ENCODE data around the gene TLCD1. TPM values are rescaled to one million over a fixed set of nuclear protein-coding genes. Genes with fewer than 3 reads are reported as not detected.

TLCD1 gene, protein sequence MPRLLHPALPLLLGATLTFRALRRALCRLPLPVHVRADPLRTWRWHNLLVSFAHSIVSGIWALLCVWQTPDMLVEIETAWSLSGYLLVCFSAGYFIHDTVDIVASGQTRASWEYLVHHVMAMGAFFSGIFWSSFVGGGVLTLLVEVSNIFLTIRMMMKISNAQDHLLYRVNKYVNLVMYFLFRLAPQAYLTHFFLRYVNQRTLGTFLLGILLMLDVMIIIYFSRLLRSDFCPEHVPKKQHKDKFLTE
- polyA plus RNA-seq (ENCODE audit: insufficient read length in 4 of 4): 10 to 100 TPM; 14.3 to 20.1 (median 17.9) TPM

- no peak for DNase-seq (ENCODE audit: low read depth in 4 of 4, low spot score in 2 of 4)
These were observed at the start of gene TLCD1 for GRCh38 chr17:28726226-28726626. TSS of gene TLCD1 (minus strand) at chr17:28726233. CDS start at chr17:28726097, 136 bp downstream.

DNA sequence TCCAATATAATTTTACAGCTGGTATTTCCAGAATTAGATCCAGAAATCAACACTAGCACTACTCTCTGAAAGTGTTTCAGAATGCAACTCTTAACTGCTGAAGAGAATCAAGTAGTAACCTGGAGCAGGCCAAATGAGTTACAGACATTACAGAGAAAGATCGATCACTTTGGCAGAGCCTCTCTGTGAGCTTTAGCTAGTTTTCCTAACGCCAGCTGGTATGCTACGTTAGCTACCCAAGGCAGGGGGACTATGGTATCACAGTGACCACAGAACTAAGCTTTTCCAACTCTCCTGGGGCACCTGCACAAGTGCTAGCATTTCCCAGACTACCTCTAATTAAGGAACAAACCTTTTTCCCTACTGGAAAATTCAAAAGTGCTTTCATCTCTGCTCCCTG is 48.2 kb upstream of the TLCD1 start:
- no peak for DNase-seq (ENCODE audit: low read depth in 4 of 4, low spot score in 2 of 4)

DNA sequence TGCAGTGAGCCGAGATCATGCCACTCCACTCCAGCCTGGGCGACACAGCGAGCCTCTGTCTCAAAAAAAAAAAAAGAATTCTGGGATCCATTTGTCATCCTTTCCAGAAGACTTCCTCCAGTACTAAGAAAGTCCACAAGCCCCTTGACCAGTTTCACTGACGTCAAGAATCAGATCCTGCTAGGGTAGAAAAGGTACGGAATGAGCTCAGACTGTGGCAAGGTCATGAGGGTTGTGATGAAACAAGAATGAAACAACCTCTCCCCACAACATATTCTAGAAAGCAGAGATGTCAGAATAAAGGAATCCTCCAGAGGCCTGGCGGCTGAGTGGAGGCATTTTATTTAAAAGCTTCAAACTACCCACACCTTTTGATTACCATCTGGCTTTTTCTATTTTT is 47.7 kb upstream of the TLCD1 start:
- no peak for DNase-seq (ENCODE audit: low read depth in 4 of 4, low spot score in 2 of 4)

GRCh38 chr17:28765038-28765437 is 39.0 kb upstream of the TLCD1 start:
- no peak for DNase-seq (ENCODE audit: low read depth in 4 of 4, low spot score in 2 of 4)

DNA sequence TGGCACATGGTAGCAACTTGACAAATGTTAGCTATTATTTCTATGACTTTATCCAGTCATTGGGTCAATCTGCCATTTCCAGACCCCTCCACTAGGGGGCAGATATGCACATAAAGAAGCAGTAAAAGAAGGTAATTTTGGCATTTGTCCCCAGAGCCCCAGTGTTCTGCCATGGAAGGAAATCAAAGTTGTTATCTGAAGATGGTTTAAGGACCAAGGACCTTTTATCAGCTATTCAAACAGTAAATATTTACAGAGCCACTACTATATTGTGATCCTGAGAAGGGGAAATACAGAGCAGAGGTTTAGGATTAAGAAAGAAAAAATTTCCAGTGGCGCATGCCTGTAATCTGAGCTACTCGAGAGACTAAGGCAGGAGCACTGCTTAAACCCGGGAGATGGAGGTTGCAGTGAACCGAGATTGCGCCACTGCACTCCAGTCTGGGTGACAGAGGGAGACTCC is 37.8 kb upstream of the TLCD1 start:
- peak in 1 of 4 donors; percentile 40 for DNase-seq (ENCODE audit: low read depth in 4 of 4, low spot score in 2 of 4)

DNA sequence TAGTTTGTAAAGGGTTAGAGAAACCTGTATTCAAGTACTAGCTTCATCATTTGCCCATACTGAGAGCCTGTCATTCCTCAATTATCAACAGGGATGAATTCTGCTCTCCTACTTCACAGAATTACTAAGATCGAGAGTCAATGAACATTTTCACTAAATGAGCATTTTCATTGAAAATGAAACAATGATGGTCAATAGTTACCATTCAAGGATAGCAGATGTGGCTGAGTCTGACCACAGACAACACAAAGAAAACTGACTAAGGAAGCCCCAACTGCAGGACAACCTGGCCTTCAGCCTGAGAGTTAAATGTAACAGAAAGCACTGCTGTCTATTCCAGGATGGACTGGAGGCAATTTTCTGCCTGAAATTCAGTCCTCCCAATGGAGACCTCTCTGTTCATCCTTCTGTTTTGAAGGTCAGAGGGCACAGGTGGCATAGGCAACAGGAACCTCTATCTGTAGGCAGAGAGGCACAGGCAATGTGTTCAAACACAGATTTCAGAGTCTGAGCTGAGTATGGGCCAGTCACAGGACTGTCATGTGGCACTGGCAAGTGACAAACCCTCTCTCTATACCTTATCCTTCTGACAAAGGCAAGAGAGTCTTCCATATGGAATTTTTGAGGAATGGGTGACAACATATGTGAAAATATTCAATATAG is 37.2 kb upstream of the TLCD1 start:
- no peak for DNase-seq (ENCODE audit: low read depth in 4 of 4, low spot score in 2 of 4)

GRCh38 chr17:28760601-28761562 is 34.8 kb upstream of the TLCD1 start:
- DNase-seq (ENCODE audit: low read depth in 4 of 4, low spot score in 2 of 4): no peak

GRCh38 chr17:28759256-28759865 is 33.3 kb upstream of the TLCD1 start:
- DNase-seq (ENCODE audit: low read depth in 4 of 4, low spot score in 2 of 4): no peak

- no peak for DNase-seq (ENCODE audit: low read depth in 4 of 4, low spot score in 2 of 4)
These were observed 32.5 kb upstream of the TLCD1 start for GRCh38 chr17:28758411-28759121.

DNA sequence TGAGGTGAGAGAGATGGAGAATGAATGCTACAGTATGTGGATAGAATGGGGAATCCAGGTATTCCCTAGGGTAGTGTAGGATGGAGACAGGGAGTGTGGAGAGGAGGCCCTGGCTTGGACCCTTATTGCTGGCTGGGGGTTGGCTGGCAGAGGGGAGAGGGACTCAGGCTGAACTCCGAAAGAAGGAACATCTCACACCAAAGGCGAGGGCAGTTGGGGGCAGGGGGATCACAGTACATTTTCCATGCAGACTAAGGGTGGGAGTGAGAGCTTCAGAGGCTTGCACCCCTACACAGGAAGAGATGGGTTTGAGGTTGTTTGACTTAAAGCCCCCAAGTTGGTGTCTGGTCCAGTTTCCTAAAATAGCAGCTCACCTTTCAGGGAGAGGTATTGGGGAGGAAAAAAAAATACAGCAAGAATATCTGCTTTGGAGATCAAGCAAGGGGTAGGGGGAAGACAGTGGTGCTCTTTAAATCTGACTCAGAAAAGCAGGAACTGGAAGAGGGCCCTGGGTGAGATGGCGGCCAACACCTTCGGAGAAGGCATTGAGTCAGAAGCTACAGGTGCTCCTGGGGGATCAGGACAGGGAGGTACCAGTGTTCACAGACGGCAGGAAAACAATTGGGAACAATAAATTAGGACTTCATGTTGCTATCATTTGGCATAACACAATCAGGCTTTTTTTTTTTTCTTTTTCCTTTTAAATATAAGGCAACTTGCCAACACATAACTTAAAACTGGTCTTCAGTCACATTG is 30.2 kb upstream of the TLCD1 start:
- DNase-seq (ENCODE audit: low read depth in 4 of 4, low spot score in 2 of 4): no peak

- DNase-seq (ENCODE audit: low read depth in 4 of 4, low spot score in 2 of 4): no peak
These were observed 29.5 kb upstream of the TLCD1 start for GRCh38 chr17:28755486-28755885.

DNA sequence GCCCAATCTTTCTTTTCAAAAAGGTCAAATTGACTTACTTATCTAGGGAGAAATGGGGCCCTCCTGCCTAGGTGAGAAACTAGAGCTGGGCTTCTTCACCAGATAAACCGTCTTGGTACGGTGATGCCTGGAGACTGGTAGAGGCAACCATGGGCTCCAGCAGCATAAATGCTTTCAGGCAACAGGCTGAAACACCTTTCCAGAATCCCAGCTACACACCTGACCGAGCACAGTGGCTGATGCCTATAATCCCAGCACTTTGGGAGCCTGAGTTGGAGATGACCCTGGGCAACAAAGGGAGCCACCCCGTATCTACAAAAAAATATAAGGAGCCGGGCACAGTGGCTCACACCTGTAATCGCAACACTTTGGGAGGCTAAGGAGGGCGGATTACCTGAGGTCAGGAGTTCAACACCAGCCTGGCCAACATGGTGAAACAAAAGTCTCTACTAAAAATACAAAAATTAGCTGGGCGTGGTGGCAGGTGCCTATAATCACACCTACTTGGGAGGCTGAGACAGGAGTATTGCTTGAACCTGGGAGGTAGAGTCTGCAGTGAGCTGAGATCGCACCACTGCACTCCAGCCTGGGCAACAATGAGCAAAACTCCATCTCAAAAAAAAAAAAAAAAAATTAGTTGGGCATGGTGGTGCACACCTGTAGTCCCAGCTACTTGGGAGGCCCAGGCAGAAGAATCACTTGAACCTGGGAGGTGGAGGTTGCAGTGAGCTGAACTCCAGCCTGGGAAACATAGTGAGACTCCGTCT is 25.8 kb upstream of the TLCD1 start:
- no peak for DNase-seq (ENCODE audit: low read depth in 4 of 4, low spot score in 2 of 4)

- DNase-seq (ENCODE audit: low read depth in 4 of 4, low spot score in 2 of 4): peak in 3 of 4 donors; percentile 63 to 89 (median 78)
These were observed 24.4 kb upstream of the TLCD1 start for GRCh38 chr17:28750178-28751047.

GRCh38 chr17:28749516-28750177 is 23.6 kb upstream of the TLCD1 start:
- no peak for DNase-seq (ENCODE audit: low read depth in 4 of 4, low spot score in 2 of 4)

GRCh38 chr17:28748852-28749515 is 23.0 kb upstream of the TLCD1 start:
- no peak for DNase-seq (ENCODE audit: low read depth in 4 of 4, low spot score in 2 of 4)

Data from left renal cortex interstitium (tissue), 4 donors.